PC-9 (cell line): ENCODE data around the gene LCN10. TPM values are rescaled to one million over a fixed set of nuclear protein-coding genes. Genes with fewer than 3 reads are reported as not detected.

Experiments
- BruUV-seq: library from RNA; stranded (reverse); fragments of 400-500 nt; replicated peaks from 2 replicates; lab custom pipeline; 2021; lab: Mats Ljungman, UMichigan
- CTCF ChIA-PET: fragments of 300-600 bp; sonication (Branson Sonifier 250); formaldehyde crosslinking; loops from one replicate; lab custom pipeline; 2022; ENCODE audit warnings: antibody characterized with exemption; lab: Charles Lee
- POLR2A ChIA-PET: fragments of 300-600 bp; sonication (Branson Sonifier 250); formaldehyde crosslinking; loops from one replicate; lab custom pipeline; 2022; ENCODE audit warnings: antibody characterized with exemption; ENCODE audit not compliant: unreplicated experiment; lab: Charles Lee
- DNase-seq, 2 experiments: peaks; one replicate each; pipeline versions ENCODE4 v3.0.0 to v3.0.0-alpha.2; 2015 to 2022; ENCODE audit warnings: mixed read lengths in 1 of 2
- H2AFZ ChIP-seq: fragments of 200-600 bp; sonication (generic); 2 replicates; pipeline ENCODE4 v1.8.1; 2017; ENCODE audit warnings: antibody characterized with exemption
- H3F3A ChIP-seq: fragments of 200-600 bp; sonication (generic); 2 replicates; pipeline ENCODE4 v1.8.1; 2017; ENCODE audit warnings: antibody characterized with exemption, mild to moderate bottlenecking, low read depth; ENCODE audit not compliant: insufficient read depth
- H3K27ac ChIP-seq: fragments of 200-600 bp; sonication (generic); 2 replicates; pipeline ENCODE4 v1.6.1; 2016; ENCODE audit warnings: mixed run types
- H3K27me3 ChIP-seq: fragments of 200-600 bp; sonication (generic); 2 replicates; pipeline ENCODE4 v1.6.1; 2016; ENCODE audit warnings: low read depth, mixed run types; ENCODE audit not compliant: insufficient read depth
- H3K36me3 ChIP-seq: fragments of 200-600 bp; sonication (generic); 2 replicates; pipeline ENCODE4 v1.6.1; 2016; ENCODE audit warnings: low read depth, mixed run types
- H3K4me1 ChIP-seq: fragments of 200-600 bp; sonication (generic); replicated peaks from 2 replicates; pipeline ENCODE4 v1.6.1; 2016; ENCODE audit warnings: mixed run types; ENCODE audit not compliant: insufficient read depth
- H3K4me2 ChIP-seq: fragments of 200-600 bp; sonication (generic); 2 replicates; pipeline ENCODE4 v1.6.1; 2017; ENCODE audit warnings: mixed run types
- H3K4me3 ChIP-seq: fragments of 200-600 bp; sonication (generic); 2 replicates; pipeline ENCODE4 v1.6.1; 2016; ENCODE audit warnings: mixed run types
- H3K79me2 ChIP-seq: fragments of 200-600 bp; sonication (generic); 2 replicates; pipeline ENCODE4 v1.6.1; 2017; ENCODE audit warnings: low read depth, mixed run types
- H3K9me2 ChIP-seq: fragments of 200-600 bp; sonication (generic); 2 replicates; pipeline ENCODE4 v1.8.1; 2017; ENCODE audit warnings: mild to moderate bottlenecking; ENCODE audit not compliant: insufficient read depth
- H3K9me3 ChIP-seq: fragments of 200-600 bp; sonication (generic); 2 replicates; pipeline ENCODE4 v1.8.1; 2016; ENCODE audit warnings: low read depth; ENCODE audit not compliant: insufficient read depth
- H4K20me1 ChIP-seq: fragments of 200-600 bp; sonication (generic); 2 replicates; pipeline ENCODE4 v1.8.1; 2017; ENCODE audit not compliant: insufficient read depth
- EZH2 ChIP-seq: fragments of 200-600 bp; sonication (generic); IDR thresholded peaks from 2 replicates; pipeline ENCODE4 v1.8.0; 2017; ENCODE audit warnings: antibody characterized with exemption, low read depth
- intact Hi-C: fragments of 100-400 bp; cut with micrococcal nuclease; formaldehyde crosslinking; loops from one replicate; pipeline ENCODE4 v1.10.0; 2022; ENCODE audit not compliant: unreplicated experiment
- total RNA-seq: library from RNA; stranded (reverse); gene quantifications from 2 replicates; pipeline ENCODE4 v1.2.3, GENCODE V29; 2021
- TF ChIP-seq, protein P1 (sequence below): fragments of 200-600 bp; sonication (generic); conservative IDR thresholded peaks from 2 replicates; pipeline ENCODE4 v1.6.1; 2017; ENCODE audit warnings: mixed run types, antibody characterized with exemption, mild to moderate bottlenecking, moderate library complexity

LCN10 gene
- total RNA-seq, 1 experiment from 2014 or later: 0.94 TPM

DNA sequence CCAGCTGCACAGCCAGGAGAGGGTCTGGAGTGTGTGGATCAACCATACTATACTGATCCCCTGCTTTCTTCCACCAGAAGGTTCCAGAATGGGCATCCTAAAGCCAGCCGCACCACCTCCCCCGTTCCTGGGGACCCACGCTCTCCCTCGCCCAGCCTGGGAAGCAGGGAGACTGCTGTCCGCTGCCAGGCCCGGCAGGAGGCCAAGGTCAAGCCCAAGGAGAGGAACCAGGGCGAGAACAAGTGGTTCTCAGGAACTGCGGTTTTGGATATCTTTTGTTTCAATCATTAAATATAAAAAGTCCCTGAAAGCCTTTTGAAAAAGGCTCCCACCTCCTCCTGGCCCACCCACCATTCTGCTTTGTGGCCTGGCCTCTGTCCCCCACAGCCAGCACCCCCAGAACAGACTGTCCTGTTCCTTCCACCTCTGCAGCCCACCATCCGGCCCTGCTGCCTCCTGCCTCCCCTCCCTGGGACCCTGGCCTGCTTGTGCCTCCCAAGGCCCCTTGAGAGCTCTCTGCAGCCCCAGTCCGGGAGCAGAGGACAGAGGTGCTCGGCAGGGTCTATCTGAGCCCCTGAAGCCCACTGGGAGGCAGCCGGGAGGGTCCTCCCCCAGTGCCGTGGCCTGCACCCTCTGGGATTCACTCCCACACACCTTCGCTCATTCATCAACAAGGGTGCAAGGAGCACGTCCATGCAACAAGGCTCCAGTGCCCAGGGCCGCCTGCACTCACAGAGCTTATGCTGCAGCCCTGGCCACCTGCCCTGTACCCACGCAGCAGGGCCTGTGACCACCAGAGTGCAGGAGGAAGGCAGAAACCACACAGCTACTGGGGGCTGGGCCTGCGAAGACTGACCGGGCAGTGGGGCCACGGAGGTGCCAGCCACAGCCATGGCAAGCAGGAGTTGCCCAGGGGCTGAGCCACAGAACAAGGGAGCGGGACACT, 6.2 kb upstream of the LCN10 start:
- no peaks in the 10 kb centered on the region for H3K9me2 ChIP-seq
- H3K4me1 ChIP-seq: no peaks in the 10 kb centered on the region
- BruUV-seq: no TSS peak
- no peak for TF ChIP-seq EZH2
- H3F3A ChIP-seq: no peaks in the 10 kb centered on the region
- ChIA-PET POLR2A (no interaction called here), CTCF (no interaction called here)
- H3K36me3 ChIP-seq: no peaks in the 10 kb centered on the region
- intact Hi-C loops: no loop called here
- H3K4me3 ChIP-seq: no peak overlapping the region
- peaks cover 72% of the 10 kb centered on the region for H3K27me3 ChIP-seq
- no peak overlapping the region for H3K4me2 ChIP-seq
- no peaks in the 10 kb centered on the region for H3K79me2 ChIP-seq
- H2AFZ ChIP-seq: no peak overlapping the region
- H3K27ac ChIP-seq: no peak overlapping the region
- no peak for DNase-seq
- H4K20me1 ChIP-seq: no peaks in the 10 kb centered on the region
- peaks cover 12% of the 10 kb centered on the region; the same call in 1 of the 2 replicates for H3K9me3 ChIP-seq

DNA sequence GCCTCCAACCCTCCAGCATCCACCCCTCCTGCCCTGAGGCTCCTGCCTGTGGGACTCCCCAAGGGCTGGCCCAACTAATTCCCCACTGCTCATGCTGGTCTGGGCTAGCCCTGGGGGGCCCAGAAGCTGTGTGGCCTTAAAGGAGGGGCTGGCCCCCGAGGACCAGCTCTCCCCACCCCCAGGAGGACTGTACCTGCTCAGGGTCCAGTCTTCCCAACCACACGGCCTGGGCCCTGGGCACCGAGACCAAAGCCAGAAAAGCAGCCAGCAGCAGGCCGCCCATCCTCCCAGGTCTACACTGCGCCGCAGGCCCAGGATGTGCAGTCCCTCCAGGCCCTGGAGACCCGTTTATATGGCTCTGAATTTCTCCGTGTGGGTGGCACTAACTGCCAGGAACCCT, 5.5 kb upstream of the LCN10 start, which contains the start of gene LCN6:
LCN6 (minus strand) TSS at position 325 of the 400 bp plus-strand sequence; CDS start at position 283, 42 bp downstream.
- Histone ChIP-seq H3K4me2 (no peak within 1 kb of the TSS), H3K9me3 (peaks cover 12% of the 10 kb centered on the region; the same call in 1 of the 2 replicates), H3F3A (no peaks in the 10 kb centered on the region), H2AFZ (no peak within 1 kb of the TSS), H4K20me1 (no peaks in the 10 kb centered on the region), H3K27me3 (peaks cover 72% of the 10 kb centered on the region), H3K4me3 (no peak within 1 kb of the TSS), H3K4me1 (no peaks in the 10 kb centered on the region), H3K36me3 (no peaks in the 10 kb centered on the region), H3K79me2 (no peaks in the 10 kb centered on the region), H3K9me2 (no peaks in the 10 kb centered on the region), H3K27ac (no peak within 1 kb of the TSS)
- ChIA-PET CTCF (no interaction called here), POLR2A (no interaction called here)
- TF ChIP-seq, protein P1, sequence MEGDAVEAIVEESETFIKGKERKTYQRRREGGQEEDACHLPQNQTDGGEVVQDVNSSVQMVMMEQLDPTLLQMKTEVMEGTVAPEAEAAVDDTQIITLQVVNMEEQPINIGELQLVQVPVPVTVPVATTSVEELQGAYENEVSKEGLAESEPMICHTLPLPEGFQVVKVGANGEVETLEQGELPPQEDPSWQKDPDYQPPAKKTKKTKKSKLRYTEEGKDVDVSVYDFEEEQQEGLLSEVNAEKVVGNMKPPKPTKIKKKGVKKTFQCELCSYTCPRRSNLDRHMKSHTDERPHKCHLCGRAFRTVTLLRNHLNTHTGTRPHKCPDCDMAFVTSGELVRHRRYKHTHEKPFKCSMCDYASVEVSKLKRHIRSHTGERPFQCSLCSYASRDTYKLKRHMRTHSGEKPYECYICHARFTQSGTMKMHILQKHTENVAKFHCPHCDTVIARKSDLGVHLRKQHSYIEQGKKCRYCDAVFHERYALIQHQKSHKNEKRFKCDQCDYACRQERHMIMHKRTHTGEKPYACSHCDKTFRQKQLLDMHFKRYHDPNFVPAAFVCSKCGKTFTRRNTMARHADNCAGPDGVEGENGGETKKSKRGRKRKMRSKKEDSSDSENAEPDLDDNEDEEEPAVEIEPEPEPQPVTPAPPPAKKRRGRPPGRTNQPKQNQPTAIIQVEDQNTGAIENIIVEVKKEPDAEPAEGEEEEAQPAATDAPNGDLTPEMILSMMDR: no peak
- TF ChIP-seq EZH2: no peak
- no TSS peak for BruUV-seq
- intact Hi-C loops: no loop called here
- no peak for DNase-seq

DNA sequence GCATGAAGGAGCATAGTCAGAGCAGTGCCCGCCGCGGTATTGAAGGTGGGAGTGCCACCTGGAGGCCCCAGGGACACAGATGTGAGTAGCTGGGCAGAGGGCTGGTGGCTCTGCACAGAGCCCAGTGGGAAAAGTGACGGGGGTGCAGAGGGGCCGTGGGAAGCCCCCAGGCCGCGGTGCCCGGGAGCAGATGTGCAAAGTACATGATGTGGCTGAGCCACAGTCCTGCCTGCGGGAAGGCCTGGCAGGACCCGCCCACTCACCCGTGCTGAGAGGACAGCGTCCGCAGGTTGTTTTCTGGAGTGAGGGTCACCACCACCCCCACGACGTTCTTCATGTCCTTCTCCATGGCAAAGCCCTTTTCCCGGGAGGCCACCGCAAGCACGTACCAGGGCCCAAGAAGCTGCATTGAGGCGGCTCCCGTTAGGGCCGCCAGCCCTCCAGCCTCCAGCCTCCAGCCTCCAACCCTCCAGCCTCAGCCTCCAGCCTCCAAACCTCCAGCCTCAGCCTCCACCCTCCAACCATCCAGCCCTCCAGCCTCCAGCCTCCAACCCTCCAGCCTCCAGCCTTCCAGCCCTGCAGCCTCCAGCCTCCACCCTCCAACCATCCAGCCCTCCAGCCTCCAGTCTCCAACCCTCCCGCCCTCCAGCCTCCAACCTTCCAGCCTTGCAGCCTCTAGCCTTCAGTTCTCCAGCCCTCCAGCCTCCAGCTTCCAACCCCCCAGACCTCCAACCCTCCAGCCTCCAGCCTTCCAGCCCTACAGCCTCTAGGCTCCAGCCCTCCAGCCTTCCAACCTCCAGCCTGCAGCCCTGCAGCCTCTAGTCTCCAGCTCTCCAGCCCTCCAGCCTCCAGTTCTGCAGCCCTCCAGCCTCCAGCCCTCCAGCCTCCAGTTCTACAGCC, 4.7 kb upstream of the LCN10 start:
- Histone ChIP-seq H2AFZ (no peak overlapping the region), H3K27me3 (peaks cover 75% of the 10 kb centered on the region), H3F3A (no peaks in the 10 kb centered on the region), H3K4me1 (no peaks in the 10 kb centered on the region), H3K4me2 (no peak overlapping the region), H3K36me3 (no peaks in the 10 kb centered on the region), H3K27ac (no peak overlapping the region), H3K4me3 (no peak overlapping the region), H3K9me2 (no peaks in the 10 kb centered on the region), H3K79me2 (no peaks in the 10 kb centered on the region), H4K20me1 (no peaks in the 10 kb centered on the region), H3K9me3 (peaks cover 8% of the 10 kb centered on the region; the same call in 1 of the 2 replicates)
- BruUV-seq: no TSS peak
- ChIA-PET POLR2A (no interaction called here), CTCF (no interaction called here)
- DNase-seq: no peak
- no peak for TF ChIP-seq EZH2
- TF ChIP-seq, protein P1: no peak
- intact Hi-C loops: no loop called here
